ENCODE data around the gene ADAP2. TPM values are rescaled to one million over a fixed set of nuclear protein-coding genes. Genes with fewer than 3 reads are reported as not detected.

ADAP2 gene
- polyA plus RNA-seq, 2 donors = 1.2 to 2.4 TPM

DNA sequence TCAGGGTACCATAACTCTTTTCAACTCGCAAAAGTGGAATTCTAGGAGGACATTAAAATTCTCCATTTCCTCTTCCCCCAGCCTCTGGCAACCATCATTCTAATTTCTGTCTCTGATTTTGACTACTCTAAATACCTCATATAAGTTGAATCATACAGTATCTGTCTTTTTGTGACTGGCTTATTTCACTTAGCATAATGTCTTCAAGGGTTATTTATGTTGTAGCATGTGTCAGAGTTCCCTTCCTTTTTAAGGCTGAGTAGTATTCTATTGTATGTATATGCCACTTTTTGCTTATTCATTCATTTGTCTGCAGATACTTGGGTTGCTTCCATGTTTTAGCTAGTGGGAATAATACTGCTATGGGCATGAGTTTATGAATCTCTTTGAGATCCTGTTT is 61.1 kb downstream of the ADAP2 start:
- Histone ChIP-seq H3K27ac (ENCODE audit: low read depth in 2 of 2, low read length in 1 of 2) (no peak overlapping the region), H3K9me3 (ENCODE audit: control insufficient read depth in 2 of 2, insufficient read depth in 1 of 2, low read depth in 1 of 2, low read length in 1 of 2) (no peaks in the 10 kb centered on the region), H3K4me3 (ENCODE audit: low read depth in 1 of 2, low read length in 2 of 2) (no peak overlapping the region), H3K36me3 (ENCODE audit: control insufficient read depth in 2 of 2, insufficient read depth in 2 of 2, low read length in 1 of 2) (peaks cover 0 to 3% of the 10 kb centered on the region in 2 donors), H3K27me3 (ENCODE audit: control insufficient read depth in 1 of 2, insufficient read depth in 2 of 2, low read length in 2 of 2) (no peaks in the 10 kb centered on the region), H3K4me1 (ENCODE audit: control insufficient read depth in 2 of 2, insufficient read depth in 2 of 2, low read length in 1 of 2) (no peaks in the 10 kb centered on the region)
- WGBS, 2 donors = 92 to 100% methylated on average over 1 of the region's 1 CpG

DNA sequence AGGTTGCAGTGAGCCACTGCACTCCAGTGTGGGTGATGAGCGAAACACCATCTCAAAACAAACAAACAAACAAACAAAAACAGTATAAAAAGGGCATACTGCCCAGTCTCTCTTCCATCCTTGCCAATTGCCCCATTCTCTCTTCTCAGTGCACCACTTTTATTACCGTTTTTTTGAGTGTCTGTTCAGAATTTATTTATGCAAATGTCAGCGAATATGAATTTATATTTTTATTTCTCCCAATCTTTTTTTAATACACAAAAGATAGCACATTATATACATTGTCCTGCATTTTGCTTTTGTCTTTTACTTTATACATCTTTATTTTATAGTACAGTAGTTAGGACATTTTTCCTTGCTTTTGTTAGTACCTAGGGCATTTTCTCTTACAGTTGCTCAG is 68.7 kb downstream of the ADAP2 start:
- H3K4me1 ChIP-seq (ENCODE audit: control insufficient read depth in 2 of 2, insufficient read depth in 2 of 2, low read length in 1 of 2) = no peaks in the 10 kb centered on the region
- H3K27ac ChIP-seq (ENCODE audit: low read depth in 2 of 2, low read length in 1 of 2) = no peak overlapping the region
- H3K27me3 ChIP-seq (ENCODE audit: control insufficient read depth in 1 of 2, insufficient read depth in 2 of 2, low read length in 2 of 2) = no peaks in the 10 kb centered on the region
- H3K4me3 ChIP-seq (ENCODE audit: low read depth in 1 of 2, low read length in 2 of 2) = no peak overlapping the region
- WGBS, 2 donors = 85 to 88% methylated on average over 3 of the region's 3 CpGs
- H3K9me3 ChIP-seq (ENCODE audit: control insufficient read depth in 2 of 2, insufficient read depth in 1 of 2, low read depth in 1 of 2, low read length in 1 of 2) = no peaks in the 10 kb centered on the region
- H3K36me3 ChIP-seq (ENCODE audit: control insufficient read depth in 2 of 2, insufficient read depth in 2 of 2, low read length in 1 of 2) = peaks cover 0 to 5% of the 10 kb centered on the region in 2 donors

DNA sequence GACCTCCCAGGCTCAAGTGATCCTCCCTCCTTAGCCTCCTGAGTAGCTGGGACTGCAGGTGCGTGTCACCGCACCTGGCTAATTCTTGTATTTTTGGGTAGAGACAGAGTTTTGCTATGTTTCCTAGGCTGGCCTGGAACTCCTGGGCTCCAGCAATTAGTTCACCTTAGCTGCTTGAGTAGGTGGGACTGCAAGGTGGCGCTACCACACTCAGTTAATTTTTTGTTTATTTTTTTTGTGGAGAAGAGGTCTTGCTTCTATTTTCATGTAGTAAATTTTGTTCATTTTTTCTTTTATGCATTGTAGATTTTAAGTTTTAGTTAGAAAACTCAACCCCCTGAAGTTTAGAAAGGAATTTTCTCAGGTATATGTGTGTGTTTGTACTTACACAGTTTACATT is 70.8 kb downstream of the ADAP2 start:
- 99% methylated on average over 3 of the region's 3 CpGs for WGBS, 2 donors
- Histone ChIP-seq H3K4me1 (ENCODE audit: control insufficient read depth in 2 of 2, insufficient read depth in 2 of 2, low read length in 1 of 2) (no peaks in the 10 kb centered on the region), H3K27ac (ENCODE audit: low read depth in 2 of 2, low read length in 1 of 2) (no peak overlapping the region), H3K36me3 (ENCODE audit: control insufficient read depth in 2 of 2, insufficient read depth in 2 of 2, low read length in 1 of 2) (peaks cover 4 to 9% of the 10 kb centered on the region in 2 donors), H3K27me3 (ENCODE audit: control insufficient read depth in 1 of 2, insufficient read depth in 2 of 2, low read length in 2 of 2) (no peaks in the 10 kb centered on the region), H3K4me3 (ENCODE audit: low read depth in 1 of 2, low read length in 2 of 2) (no peak overlapping the region), H3K9me3 (ENCODE audit: control insufficient read depth in 2 of 2, insufficient read depth in 1 of 2, low read depth in 1 of 2, low read length in 1 of 2) (no peaks in the 10 kb centered on the region)

DNA sequence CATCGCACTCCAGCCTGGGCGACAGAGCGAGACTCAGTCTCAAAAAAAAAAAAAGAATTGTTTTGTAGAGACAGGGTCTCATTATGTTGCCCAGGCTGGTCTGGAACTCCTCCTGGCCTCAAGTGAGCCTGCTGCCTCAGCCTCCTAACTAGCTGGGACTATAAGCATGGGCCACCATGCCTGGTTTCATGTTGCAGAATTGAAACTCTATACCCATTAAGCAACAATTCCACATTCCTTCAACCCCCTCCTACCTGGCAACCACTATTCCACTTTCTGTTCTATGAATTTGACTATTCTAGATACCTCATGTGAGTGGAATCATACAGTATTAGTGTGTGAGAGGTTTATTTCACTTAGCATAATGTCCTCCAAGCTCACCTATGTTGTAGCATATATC is 73.6 kb downstream of the ADAP2 start:
- H3K4me3 ChIP-seq (ENCODE audit: low read depth in 1 of 2, low read length in 2 of 2) = no peak overlapping the region
- H3K27ac ChIP-seq (ENCODE audit: low read depth in 2 of 2, low read length in 1 of 2) = no peak overlapping the region
- H3K9me3 ChIP-seq (ENCODE audit: control insufficient read depth in 2 of 2, insufficient read depth in 1 of 2, low read depth in 1 of 2, low read length in 1 of 2) = no peaks in the 10 kb centered on the region
- WGBS, 2 donors = 99 to 100% methylated on average over 3 of the region's 3 CpGs
- peaks cover 13 to 27% of the 10 kb centered on the region in 2 donors for H3K36me3 ChIP-seq (ENCODE audit: control insufficient read depth in 2 of 2, insufficient read depth in 2 of 2, low read length in 1 of 2)
- H3K4me1 ChIP-seq (ENCODE audit: control insufficient read depth in 2 of 2, insufficient read depth in 2 of 2, low read length in 1 of 2) = no peaks in the 10 kb centered on the region
- H3K27me3 ChIP-seq (ENCODE audit: control insufficient read depth in 1 of 2, insufficient read depth in 2 of 2, low read length in 2 of 2) = no peaks in the 10 kb centered on the region

DNA sequence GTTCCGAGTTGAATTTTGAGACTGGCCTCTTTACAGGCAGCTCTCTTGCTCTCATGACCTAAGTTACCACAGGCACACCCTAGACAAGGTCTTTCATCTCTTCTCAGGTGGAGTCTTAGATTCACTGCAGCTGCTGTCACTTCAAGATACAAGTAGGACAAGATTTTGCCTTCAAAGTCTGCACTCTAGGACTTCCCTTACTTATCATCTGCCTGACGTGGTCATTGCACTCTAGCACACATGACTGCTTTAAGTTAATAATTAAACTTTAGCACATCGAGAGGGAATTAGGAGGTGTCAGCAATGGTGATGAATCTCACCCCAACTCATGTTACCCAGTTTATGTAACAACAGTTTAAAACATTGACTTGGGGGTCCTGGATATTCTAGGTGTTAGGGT is 74.7 kb downstream of the ADAP2 start:
- no peak overlapping the region for H3K27ac ChIP-seq (ENCODE audit: low read depth in 2 of 2, low read length in 1 of 2)
- peaks cover 13 to 27% of the 10 kb centered on the region in 2 donors for H3K36me3 ChIP-seq (ENCODE audit: control insufficient read depth in 2 of 2, insufficient read depth in 2 of 2, low read length in 1 of 2)
- no peaks in the 10 kb centered on the region for H3K27me3 ChIP-seq (ENCODE audit: control insufficient read depth in 1 of 2, insufficient read depth in 2 of 2, low read length in 2 of 2)
- H3K9me3 ChIP-seq (ENCODE audit: control insufficient read depth in 2 of 2, insufficient read depth in 1 of 2, low read depth in 1 of 2, low read length in 1 of 2) = no peaks in the 10 kb centered on the region
- H3K4me1 ChIP-seq (ENCODE audit: control insufficient read depth in 2 of 2, insufficient read depth in 2 of 2, low read length in 1 of 2) = no peaks in the 10 kb centered on the region
- H3K4me3 ChIP-seq (ENCODE audit: low read depth in 1 of 2, low read length in 2 of 2) = no peak overlapping the region
- 71 to 83% methylated on average over 3 of the region's 3 CpGs for WGBS, 2 donors

DNA sequence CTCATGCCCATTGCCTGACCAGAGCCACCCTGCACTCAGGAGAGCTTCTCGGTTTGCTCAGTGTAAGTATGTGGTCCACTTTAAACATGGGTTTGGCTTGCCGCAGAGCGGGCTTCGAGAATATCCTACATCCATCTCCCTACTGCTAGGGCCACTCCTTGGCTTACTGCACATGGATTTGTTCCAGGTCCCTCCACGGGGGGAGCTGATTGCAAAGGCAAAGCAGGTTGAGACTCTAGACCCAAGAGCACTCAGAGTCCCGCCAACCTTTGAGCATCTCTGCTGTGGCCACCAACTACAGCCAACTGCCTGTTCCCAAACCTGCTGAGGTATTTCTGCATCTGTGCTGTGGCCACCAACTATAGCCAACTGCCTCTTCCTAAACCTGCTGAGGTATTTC is 75.5 kb downstream of the ADAP2 start:
- Histone ChIP-seq H3K27me3 (ENCODE audit: control insufficient read depth in 1 of 2, insufficient read depth in 2 of 2, low read length in 2 of 2) (no peaks in the 10 kb centered on the region), H3K36me3 (ENCODE audit: control insufficient read depth in 2 of 2, insufficient read depth in 2 of 2, low read length in 1 of 2) (peaks cover 13 to 27% of the 10 kb centered on the region in 2 donors), H3K9me3 (ENCODE audit: control insufficient read depth in 2 of 2, insufficient read depth in 1 of 2, low read depth in 1 of 2, low read length in 1 of 2) (no peaks in the 10 kb centered on the region), H3K4me1 (ENCODE audit: control insufficient read depth in 2 of 2, insufficient read depth in 2 of 2, low read length in 1 of 2) (no peaks in the 10 kb centered on the region), H3K4me3 (ENCODE audit: low read depth in 1 of 2, low read length in 2 of 2) (no peak overlapping the region), H3K27ac (ENCODE audit: low read depth in 2 of 2, low read length in 1 of 2) (peak overlapping the region in 1 of 2 donors; percentile 16)
- WGBS, 2 donors = 92 to 96% methylated on average over 6 of the region's 6 CpGs

DNA sequence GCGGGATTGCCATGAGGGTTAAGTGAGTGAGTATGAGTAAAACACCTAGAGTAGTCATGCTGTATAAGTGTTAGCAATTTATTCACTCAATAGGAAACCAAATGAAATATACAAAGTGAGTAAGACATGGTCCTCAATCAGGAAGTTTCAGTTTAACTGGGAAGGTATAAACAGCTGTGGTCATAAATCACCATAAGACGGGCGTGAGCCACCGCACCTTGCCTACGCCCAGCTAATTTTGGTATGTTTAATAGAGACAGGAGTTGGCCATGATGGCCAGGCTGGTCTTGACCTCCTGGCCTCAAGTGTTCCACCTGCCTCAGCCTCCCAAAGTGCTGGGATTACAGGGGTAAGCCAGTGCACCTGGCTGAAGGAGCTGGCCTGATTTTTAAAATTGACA is 76.1 kb downstream of the ADAP2 start:
- 87 to 91% methylated on average over 5 of the region's 5 CpGs for WGBS, 2 donors
- no peaks in the 10 kb centered on the region for H3K4me1 ChIP-seq (ENCODE audit: control insufficient read depth in 2 of 2, insufficient read depth in 2 of 2, low read length in 1 of 2)
- H3K9me3 ChIP-seq (ENCODE audit: control insufficient read depth in 2 of 2, insufficient read depth in 1 of 2, low read depth in 1 of 2, low read length in 1 of 2) = no peaks in the 10 kb centered on the region
- peaks cover 13 to 27% of the 10 kb centered on the region in 2 donors for H3K36me3 ChIP-seq (ENCODE audit: control insufficient read depth in 2 of 2, insufficient read depth in 2 of 2, low read length in 1 of 2)
- no peak overlapping the region for H3K27ac ChIP-seq (ENCODE audit: low read depth in 2 of 2, low read length in 1 of 2)
- no peak overlapping the region for H3K4me3 ChIP-seq (ENCODE audit: low read depth in 1 of 2, low read length in 2 of 2)
- H3K27me3 ChIP-seq (ENCODE audit: control insufficient read depth in 1 of 2, insufficient read depth in 2 of 2, low read length in 2 of 2) = no peaks in the 10 kb centered on the region

DNA sequence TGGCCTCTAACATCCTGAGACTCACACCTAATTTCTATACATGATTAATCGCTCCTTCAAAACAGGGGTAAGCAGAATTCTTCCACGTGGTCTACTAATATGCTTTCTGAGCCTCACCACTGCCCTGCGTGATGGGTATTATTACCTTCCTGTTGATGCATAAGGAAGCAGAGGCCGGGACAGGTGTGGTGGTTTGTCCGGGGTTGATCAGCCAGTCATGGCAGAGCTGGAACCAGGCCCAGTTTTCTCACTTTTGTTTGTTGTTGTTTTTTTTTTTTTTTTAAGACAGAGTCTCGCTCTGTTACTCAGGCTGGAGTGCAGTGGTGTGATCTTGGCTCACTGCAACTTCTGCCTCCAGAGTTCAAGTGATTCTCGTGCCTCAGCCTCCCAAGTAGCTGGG is 80.3 kb downstream of the ADAP2 start:
- Histone ChIP-seq H3K9me3 (ENCODE audit: control insufficient read depth in 2 of 2, insufficient read depth in 1 of 2, low read depth in 1 of 2, low read length in 1 of 2) (no peaks in the 10 kb centered on the region), H3K36me3 (ENCODE audit: control insufficient read depth in 2 of 2, insufficient read depth in 2 of 2, low read length in 1 of 2) (peaks cover 8 to 23% of the 10 kb centered on the region in 2 donors), H3K27ac (ENCODE audit: low read depth in 2 of 2, low read length in 1 of 2) (no peak overlapping the region), H3K4me3 (ENCODE audit: low read depth in 1 of 2, low read length in 2 of 2) (no peak overlapping the region), H3K27me3 (ENCODE audit: control insufficient read depth in 1 of 2, insufficient read depth in 2 of 2, low read length in 2 of 2) (no peaks in the 10 kb centered on the region), H3K4me1 (ENCODE audit: control insufficient read depth in 2 of 2, insufficient read depth in 2 of 2, low read length in 1 of 2) (no peaks in the 10 kb centered on the region)
- 85 to 89% methylated on average over 7 of the region's 7 CpGs for WGBS, 2 donors

DNA sequence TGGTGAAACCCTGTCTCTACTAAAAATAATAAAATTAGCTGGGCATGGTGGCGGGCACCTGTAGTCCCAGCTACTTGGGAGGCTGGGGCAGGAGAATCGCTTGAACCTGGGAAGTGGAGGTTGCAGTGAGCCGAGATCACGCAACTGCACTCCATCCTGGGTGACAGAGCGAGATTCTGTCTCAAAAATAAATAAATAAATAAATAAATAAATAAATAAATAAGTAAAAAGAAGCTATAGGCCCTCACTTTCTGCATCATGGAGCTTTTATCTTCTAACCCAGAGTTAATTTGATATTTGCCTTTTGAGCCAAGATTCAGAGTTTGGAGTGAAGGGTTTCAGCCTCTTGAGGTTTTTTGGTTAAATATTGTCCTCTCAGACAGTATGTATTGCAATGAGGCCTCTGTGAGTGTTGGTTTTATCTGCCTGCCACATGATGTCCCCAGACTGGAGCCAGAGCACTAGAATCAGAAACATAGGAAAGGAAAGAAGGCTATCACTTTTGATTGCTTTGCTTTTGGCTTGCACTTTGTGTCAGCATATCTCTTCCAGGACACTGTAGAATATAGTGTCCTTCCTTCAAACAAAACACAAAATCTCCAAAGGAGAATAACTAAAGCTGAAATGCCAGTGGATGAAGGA is 81.6 kb downstream of the ADAP2 start:
- Histone ChIP-seq H3K4me3 (ENCODE audit: low read depth in 1 of 2, low read length in 2 of 2) (no peak overlapping the region), H3K9me3 (ENCODE audit: control insufficient read depth in 2 of 2, insufficient read depth in 1 of 2, low read depth in 1 of 2, low read length in 1 of 2) (no peaks in the 10 kb centered on the region), H3K27me3 (ENCODE audit: control insufficient read depth in 1 of 2, insufficient read depth in 2 of 2, low read length in 2 of 2) (no peaks in the 10 kb centered on the region), H3K4me1 (ENCODE audit: control insufficient read depth in 2 of 2, insufficient read depth in 2 of 2, low read length in 1 of 2) (no peaks in the 10 kb centered on the region), H3K36me3 (ENCODE audit: control insufficient read depth in 2 of 2, insufficient read depth in 2 of 2, low read length in 1 of 2) (peaks cover 8 to 14% of the 10 kb centered on the region in 2 donors), H3K27ac (ENCODE audit: low read depth in 2 of 2, low read length in 1 of 2) (no peak overlapping the region)
- WGBS, 2 donors = 98 to 99% methylated on average over 5 of the region's 5 CpGs

DNA sequence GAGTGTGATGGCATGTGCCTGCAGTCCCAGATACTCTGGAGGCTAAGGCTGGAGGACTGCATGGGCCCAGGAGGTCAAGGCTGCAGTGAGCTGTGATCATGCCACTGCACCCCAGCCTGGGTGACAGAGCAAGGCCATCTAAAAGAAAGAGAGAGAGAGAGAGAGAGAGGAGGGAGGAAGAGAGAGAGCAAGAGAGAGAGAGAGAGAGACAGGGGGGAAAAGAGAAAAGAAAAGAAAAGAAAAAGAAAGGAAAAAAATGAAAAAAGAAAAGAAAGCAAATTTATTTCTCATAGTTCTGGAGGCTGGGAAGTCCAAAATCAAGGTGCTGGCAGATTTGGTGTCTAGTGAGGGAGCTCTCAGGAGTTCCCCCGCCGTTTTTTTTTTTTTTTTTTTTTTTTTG is 82.4 kb downstream of the ADAP2 start:
- Histone ChIP-seq H3K4me1 (ENCODE audit: control insufficient read depth in 2 of 2, insufficient read depth in 2 of 2, low read length in 1 of 2) (no peaks in the 10 kb centered on the region), H3K4me3 (ENCODE audit: low read depth in 1 of 2, low read length in 2 of 2) (no peak overlapping the region), H3K27ac (ENCODE audit: low read depth in 2 of 2, low read length in 1 of 2) (no peak overlapping the region), H3K9me3 (ENCODE audit: control insufficient read depth in 2 of 2, insufficient read depth in 1 of 2, low read depth in 1 of 2, low read length in 1 of 2) (no peaks in the 10 kb centered on the region), H3K36me3 (ENCODE audit: control insufficient read depth in 2 of 2, insufficient read depth in 2 of 2, low read length in 1 of 2) (peaks cover 3 to 7% of the 10 kb centered on the region in 2 donors), H3K27me3 (ENCODE audit: control insufficient read depth in 1 of 2, insufficient read depth in 2 of 2, low read length in 2 of 2) (no peaks in the 10 kb centered on the region)
- WGBS, 2 donors = 84 to 100% methylated on average over 2 of the region's 2 CpGs

Data from esophagus (tissue), 2 donors.